Fibroblast of lung (primary cell): ENCODE data around the gene MCF2L.
"Not testable (repeated sequence)": the region's sequence is repeated elsewhere in the genome, so short reads cannot be mapped to it uniquely, and the experiment has no call there.

ENCODE experiments used
- CTCF ChIP-seq, 2 donors: IDR thresholded peaks in 1 of 2; conservative IDR thresholded peaks in 1 of 2; 1 replicate in 1 of 2; 2 replicates in 1 of 2; pipeline ENCODE4 v1.5.1; 2011 to 2012; ENCODE audit warnings: low read length in 2 of 2, control low read depth in 1 of 2, inconsistent platforms in 1 of 2, low read depth in 1 of 2, mild to moderate bottlenecking in 1 of 2
- EZH2 ChIP-seq: IDR thresholded peaks from 2 replicates; pipeline ENCODE4 v1.5.1; 2012; ENCODE audit warnings: low read length, control low read depth, mild to moderate bottlenecking; ENCODE audit errors: missing control alignments

GRCh38 chr13:113057559-113057958 lies 88.5 kb downstream of the MCF2L start:
- not testable (repeated sequence) for TF ChIP-seq CTCF (conservative IDR thresholded peaks at IDR 0.05 in 1 of 2, IDR thresholded peaks at IDR 0.05 in 1 of 2; ENCODE audit: low read depth in 1 of 2, low read length in 2 of 2); EZH2
